GM12872 (cell line): ENCODE measurements around the gene PFKL.

ENCODE experiments used
- TF ChIP-seq, protein P1 (sequence below): IDR thresholded peaks from 3 replicates; pipeline ENCODE4 v1.5.1; 2011; ENCODE audit warnings: low read depth, mild to moderate bottlenecking, low read length, moderate library complexity; ENCODE audit not compliant: insufficient read depth

The PFKL gene

DNA sequence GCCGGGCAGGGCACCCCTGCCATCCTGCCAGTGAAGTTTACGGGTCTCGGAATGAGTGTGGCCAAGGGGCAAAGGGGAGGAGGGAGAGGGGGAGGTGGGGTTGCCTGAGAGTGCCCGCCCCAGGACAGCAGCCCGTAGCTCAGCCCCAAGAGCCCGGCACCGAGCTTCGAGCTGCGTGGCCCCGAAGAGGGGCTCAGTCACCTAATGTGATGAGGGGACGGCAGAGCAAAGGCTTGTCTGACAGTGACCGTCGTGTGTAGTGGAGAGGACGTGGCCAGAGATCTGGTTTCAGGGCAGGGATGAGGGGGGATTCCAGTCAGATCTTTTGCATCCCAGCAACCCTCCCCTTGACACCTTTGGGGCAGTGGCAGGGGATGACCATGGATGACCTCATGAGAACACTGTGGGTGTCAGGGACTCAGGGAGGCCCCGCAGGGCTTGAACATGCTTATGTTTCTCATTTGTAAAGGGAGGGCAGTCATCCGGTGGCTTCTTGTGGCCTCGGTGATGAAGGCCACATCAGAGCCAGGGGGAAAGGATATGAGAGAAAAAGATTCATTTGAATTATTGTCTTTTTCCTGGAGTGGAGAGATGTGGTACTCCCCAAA lies 52.5 kb downstream of the PFKL start:
- TF ChIP-seq, protein P1, sequence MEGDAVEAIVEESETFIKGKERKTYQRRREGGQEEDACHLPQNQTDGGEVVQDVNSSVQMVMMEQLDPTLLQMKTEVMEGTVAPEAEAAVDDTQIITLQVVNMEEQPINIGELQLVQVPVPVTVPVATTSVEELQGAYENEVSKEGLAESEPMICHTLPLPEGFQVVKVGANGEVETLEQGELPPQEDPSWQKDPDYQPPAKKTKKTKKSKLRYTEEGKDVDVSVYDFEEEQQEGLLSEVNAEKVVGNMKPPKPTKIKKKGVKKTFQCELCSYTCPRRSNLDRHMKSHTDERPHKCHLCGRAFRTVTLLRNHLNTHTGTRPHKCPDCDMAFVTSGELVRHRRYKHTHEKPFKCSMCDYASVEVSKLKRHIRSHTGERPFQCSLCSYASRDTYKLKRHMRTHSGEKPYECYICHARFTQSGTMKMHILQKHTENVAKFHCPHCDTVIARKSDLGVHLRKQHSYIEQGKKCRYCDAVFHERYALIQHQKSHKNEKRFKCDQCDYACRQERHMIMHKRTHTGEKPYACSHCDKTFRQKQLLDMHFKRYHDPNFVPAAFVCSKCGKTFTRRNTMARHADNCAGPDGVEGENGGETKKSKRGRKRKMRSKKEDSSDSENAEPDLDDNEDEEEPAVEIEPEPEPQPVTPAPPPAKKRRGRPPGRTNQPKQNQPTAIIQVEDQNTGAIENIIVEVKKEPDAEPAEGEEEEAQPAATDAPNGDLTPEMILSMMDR, result no peak

DNA sequence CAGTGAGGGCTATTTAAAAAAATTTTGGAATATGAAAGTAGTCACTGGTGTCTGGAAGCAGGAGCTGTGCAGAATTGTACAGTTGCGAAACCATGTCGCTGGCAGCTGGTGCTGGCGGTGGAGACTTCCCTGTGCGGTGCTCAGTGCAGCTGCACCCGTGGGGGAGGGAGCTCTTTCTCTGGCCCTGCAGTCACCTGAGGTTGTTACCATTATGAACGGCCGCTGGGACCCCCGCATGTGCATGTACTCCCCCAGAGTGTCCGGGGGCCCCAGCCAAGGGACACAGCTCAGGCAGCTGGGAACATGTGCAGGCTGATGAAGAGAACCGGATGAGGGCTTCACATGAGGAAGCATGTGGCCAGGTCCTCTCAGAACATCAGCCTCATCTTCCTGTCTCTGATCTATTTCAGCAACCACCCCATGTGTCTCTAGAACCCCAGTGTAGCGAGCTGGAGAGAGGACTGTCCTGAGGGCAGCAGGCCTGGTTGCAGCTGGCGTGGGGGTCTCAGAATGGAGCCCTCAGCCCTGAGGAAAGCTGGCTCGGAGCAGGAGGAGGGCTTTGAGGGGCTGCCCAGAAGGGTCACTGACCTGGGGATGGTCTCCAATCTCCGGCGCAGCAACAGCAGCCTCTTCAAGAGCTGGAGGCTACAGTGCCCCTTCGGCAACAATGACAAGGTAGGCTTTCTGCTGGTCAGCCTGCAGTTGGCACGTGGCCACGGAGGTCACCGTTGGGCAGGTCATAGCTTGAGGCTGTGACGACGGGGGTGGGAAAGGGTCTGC lies 53.5 kb downstream of the PFKL start, which contains the start of gene TRPM2:
TSS of gene TRPM2 (plus strand) at position 431 of the 780 bp plus-strand sequence. CDS start at position 511, 80 bp downstream.
- TF ChIP-seq, protein P1, result no peak

DNA sequence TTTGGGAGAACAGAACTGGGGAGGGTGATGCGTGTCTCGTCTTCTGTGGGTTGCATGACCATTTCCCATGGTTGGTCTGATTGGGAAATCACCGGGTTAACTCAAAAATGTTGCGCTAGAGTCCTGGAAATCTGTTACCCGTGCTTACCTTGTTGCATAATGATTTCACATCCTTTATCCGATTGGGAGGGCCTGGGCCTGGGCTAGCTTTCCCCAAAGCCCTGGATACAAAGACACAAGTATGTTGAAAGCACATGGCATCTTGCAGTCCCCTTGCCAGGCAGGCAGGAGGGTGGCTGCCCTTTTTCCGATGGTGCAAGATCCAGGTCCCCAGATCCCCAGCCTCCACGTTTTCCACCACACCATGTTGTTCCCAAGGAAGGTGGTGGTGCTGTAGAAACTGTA lies 54.1 kb downstream of the PFKL start:
- TF ChIP-seq, protein P1, result no peak

DNA sequence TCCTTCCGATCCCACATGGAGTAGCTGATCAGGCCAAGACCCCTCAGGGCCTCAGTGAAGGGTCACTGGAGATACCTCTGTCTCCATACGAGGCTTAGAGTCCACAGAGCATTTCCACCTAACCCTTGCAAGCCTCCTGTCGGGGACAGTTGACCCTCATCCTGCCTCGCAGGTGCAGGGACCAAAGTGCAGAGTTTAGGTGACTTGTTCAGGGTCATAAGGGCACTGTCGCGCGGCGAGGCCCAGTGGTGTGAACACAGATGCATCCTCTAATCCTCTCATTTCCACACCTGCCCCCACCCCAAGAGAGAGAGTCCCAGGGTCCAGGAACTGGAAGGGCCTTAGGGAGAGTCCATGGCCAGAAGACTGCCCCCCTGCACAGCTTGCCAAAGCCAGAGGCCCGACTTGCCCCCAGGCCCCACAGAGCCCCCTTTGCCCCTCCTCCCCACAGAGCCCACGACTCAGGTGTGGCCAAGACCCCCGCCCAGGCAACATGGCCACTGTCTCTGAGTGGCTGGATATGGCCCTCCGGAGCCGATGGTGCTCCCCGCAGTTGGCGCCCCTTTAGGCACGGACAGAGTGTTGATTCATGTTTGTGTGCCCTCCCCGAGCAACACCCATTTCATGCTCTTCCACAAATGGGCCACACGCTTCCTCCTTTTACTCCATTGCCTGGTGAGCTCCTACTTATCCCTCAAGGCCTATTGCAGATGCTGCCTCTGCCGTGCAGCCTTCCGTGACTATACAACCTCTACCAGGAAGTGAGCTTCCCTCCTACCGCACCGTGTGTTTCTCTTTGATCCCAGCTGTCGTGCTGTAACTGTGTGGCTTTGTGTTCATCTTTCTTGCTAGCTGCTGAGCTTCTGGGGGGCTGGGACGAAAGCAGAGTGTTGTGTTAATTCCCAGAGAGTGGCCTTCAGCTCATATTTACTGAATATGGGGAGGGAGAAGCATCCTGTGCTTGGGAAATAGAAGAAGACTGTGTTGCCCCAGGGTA lies 55.2 kb downstream of the PFKL start:
- TF ChIP-seq, protein P1, result no peak

DNA sequence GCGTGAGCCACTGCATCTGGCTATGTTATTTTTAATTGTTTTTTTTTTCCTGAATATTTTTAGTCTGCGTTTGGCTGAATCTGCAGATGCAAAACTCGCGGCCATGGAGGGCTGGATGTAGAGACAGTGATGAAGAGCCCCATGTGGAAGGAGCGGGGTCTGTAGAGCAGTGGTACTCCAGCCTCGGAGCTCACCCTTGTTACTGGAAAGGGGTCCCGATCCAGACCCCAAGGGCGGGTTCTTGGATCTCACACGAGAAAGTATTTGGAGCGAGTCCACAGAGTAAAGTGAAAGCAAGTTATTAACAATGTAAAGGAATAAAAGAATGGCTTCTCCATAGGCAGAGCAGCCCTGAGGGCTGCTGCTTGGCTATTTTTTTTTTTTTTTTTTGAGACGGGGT lies 56.3 kb downstream of the PFKL start:
- TF ChIP-seq, protein P1, result no peak

DNA sequence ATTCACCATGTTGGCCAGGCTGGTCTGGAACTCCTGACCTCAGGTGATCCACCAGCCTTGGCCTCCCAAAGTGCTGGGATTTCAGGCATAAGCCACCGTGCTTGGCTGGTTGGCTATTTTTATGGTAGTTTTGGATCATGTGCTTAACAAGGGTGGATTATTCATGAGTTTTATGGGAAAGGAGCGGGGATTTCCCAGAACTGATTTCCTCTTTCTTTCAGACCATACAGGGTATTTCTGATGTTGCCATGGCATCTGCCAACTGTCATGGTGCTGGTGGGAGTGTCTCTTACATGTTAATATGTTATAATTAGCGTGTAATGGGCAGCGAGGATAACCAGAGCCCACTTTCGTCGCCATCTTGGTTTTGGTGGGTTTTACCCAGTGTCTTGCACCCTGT lies 56.8 kb downstream of the PFKL start:
- TF ChIP-seq, protein P1, result no peak

DNA sequence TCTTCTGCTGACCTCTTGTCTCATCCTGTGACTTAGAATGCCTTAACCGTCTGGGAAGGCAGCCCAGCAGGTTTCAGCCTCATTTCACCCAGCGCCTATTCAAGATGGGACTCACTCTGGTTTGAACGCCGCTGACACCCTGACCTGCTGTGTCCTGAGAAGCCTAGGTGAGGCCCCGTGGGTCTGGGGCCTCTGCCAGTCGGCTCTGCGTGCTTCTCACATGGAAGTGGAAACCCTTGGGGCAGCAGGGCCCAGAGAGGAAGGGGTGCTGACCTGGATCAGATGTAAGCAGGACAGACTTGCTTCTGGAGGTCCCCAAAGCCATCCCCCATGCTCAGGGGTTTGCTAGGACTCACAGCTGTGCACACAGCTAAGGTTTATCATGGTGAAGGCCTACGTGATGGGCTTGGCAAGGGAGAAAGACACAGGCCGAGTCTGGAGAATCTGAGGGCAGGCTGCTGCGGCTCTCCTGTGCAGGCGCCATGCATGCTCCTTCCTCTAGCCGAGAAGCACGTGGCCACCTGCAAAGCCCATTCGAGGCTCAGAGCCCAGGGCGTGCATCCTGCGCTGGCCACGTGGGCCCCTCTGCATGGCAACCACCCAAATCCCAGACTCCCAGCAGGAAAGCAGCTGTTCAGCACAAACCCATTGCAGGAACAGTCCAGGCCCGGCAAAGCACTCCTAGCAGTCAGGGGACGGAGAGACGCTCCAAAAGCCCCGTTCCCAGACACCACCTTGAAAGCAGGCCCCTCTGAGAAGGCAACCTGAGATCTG lies 57.4 kb downstream of the PFKL start:
- TF ChIP-seq, protein P1, result no peak
